ENCODE data around the gene EXOC6. TPM values are rescaled to one million over a fixed set of nuclear protein-coding genes. Genes with fewer than 3 reads are reported as not detected.
"Not testable (repeated sequence)": the region's sequence is repeated elsewhere in the genome, so short reads cannot be mapped to it uniquely, and the experiment has no call there.

Gene EXOC6
- total and polyA plus RNA-seq, 4 experiments from 2014 or later = 4.3 to 11.4 (median 10.9) TPM

DNA sequence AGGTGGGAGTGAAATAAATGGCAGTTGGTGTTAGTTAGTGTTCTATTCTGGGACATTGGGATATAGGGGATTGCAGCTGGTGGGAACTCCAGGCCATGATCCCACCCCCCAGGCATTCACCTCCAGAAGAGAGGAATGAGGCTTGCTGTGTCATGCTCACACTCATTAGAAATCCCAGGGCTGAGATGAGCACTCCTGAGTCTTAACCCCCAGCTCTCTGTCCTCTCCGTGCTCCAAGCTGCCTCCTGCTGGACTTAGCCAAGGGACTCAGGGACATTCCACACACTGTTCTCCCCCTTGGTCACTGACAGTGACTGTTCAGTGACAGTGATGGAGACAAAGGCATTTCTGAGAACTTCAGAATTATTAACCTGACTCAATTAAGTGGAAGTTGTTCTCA is 246.9 kb downstream of the EXOC6 start:
- CTCF ChIA-PET (ENCODE audit: partially characterized antibody) = interaction anchor here (1.3 kb wide), 1 partner anchor 21 kb away, joined by 4 read pairs; no protein-coding TSS in a partner anchor
- Mint-ChIP-seq H3K4me3 (no peak overlapping the region), H3K9me3 (peaks cover 0 to 2% (median 0%) of the 10 kb centered on the region in 8 donors)

DNA sequence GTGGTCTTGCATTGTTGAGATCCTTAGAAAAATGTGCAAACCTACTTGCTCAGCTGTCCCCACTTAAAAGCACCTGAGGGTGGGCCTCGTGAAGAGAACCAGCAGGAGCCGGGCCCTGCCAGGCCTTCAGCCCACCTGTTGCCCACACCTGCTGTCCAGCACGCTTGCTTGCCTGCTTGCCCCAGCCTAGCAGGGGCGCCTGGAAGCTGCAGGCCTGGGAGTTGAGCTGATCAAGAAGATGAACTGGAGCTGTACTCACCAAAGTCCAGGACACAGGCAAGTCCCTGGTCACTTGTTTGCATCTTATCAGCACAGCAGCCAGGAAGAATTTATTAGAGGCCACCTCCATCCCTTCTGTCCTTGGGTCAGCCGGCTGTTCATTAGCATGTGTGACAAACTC is 248.6 kb downstream of the EXOC6 start:
- intact Hi-C loops (cut with micrococcal nuclease) = no loop called here
- Mint-ChIP-seq H3K4me1 (no peaks in the 10 kb centered on the region), H3K27ac (no peak overlapping the region), H3K36me3 (no peaks in the 10 kb centered on the region), H3K4me3 (no peak overlapping the region), H3K27me3 (peaks cover 0 to 2% of the 10 kb centered on the region in 2 donors), H3K9me3 (peaks cover 0 to 2% (median 0%) of the 10 kb centered on the region in 8 donors)
- no peaks in the 10 kb centered on the region for H3K9me3 ChIP-seq (ENCODE audit: control insufficient read depth in 1 of 2, low read length in 2 of 2)
- no peak overlapping the region for H3K4me3 ChIP-seq (ENCODE audit: low read length in 2 of 2)
- no peaks in the 10 kb centered on the region for H3K27me3 ChIP-seq (ENCODE audit: insufficient read depth, low read length)
- no peaks in the 10 kb centered on the region for H3K4me1 ChIP-seq (ENCODE audit: insufficient read depth, low read length)
- ChIA-PET CTCF (ENCODE audit: partially characterized antibody) (interaction anchor here (1.6 kb wide), 1 partner anchor 10 kb away, joined by 4 read pairs; no protein-coding TSS in a partner anchor), POLR2A (ENCODE audit: partially characterized antibody) (interaction anchor here (0.7 kb wide), 1 partner anchor 9 kb away, joined by 3 read pairs; no protein-coding TSS in a partner anchor)
- no peak overlapping the region for H3K27ac ChIP-seq (ENCODE audit: low read depth, low read length)
- DNase-seq = no peak
- no peaks in the 10 kb centered on the region for H3K36me3 ChIP-seq (ENCODE audit: insufficient read depth, low read length)

More for the DNA sequence above, 246.9 kb downstream of the EXOC6 start:
- intact Hi-C loops (cut with micrococcal nuclease) = no loop called here
- Histone ChIP-seq H3K4me1 (ENCODE audit: insufficient read depth, low read length) (no peaks in the 10 kb centered on the region), H3K4me3 (ENCODE audit: low read length in 2 of 2) (no peak overlapping the region), H3K27ac (ENCODE audit: low read depth, low read length) (no peak overlapping the region), H3K9me3 (ENCODE audit: control insufficient read depth in 1 of 2, low read length in 2 of 2) (no peaks in the 10 kb centered on the region), H3K27me3 (ENCODE audit: insufficient read depth, low read length) (no peaks in the 10 kb centered on the region), H3K36me3 (ENCODE audit: insufficient read depth, low read length) (no peaks in the 10 kb centered on the region)
- Mint-ChIP-seq H3K27ac (no peak overlapping the region), H3K36me3 (no peaks in the 10 kb centered on the region), H3K4me1 (no peaks in the 10 kb centered on the region), H3K27me3 (peaks cover 0 to 2% of the 10 kb centered on the region in 2 donors)
- POLR2A ChIA-PET (ENCODE audit: partially characterized antibody) = no interaction called here
- DNase-seq = no peak

DNA sequence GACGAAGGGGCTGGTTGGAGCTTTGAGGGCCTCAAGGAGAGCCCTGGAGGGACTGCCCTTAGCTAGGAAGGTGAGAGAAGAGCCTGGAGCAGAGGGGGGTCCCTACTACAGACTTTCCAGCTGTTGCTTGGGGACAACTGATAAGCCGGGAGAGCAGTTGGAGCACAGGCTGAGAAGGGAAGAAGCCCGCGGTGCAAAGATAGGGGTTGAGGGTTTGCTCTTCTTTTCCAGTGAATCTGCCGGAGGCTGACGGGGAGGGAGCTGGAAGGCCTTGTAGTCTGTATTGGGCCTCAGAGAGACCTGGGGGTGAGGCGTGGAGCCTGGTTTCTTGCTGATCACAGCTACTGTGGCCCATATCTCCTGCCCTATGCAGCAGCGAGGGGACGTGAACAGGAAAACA is 249.1 kb downstream of the EXOC6 start:
- ChIA-PET POLR2A (ENCODE audit: partially characterized antibody) (interaction anchor here (0.7 kb wide), 1 partner anchor 9 kb away, joined by 3 read pairs; no protein-coding TSS in a partner anchor), CTCF (ENCODE audit: partially characterized antibody) (interaction anchor here (1.6 kb wide), 1 partner anchor 11 kb away, joined by 4 read pairs; no protein-coding TSS in a partner anchor)
- H3K27me3 Mint-ChIP-seq = peaks cover 0 to 2% of the 10 kb centered on the region in 2 donors

DNA sequence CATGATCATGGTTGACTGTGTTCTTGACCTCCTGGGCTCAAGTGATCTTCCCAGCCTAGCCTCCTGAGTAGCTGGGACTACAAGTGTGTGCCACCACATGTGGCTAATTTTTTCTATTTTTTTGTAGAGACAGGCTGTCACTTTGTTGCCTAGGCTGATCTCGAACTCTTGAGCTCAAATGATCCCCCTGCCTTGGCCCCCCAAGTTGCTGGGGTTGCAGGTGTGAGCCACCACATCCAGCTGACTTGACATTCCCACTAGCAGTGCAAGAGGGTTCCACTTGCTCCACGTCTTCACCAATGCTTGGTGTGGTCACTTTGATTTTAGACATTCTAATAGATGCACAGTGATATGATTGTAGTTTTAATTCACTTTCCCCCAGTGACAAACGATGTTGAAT is 250.5 kb downstream of the EXOC6 start:
- ChIA-PET CTCF (ENCODE audit: partially characterized antibody) (no interaction called here), POLR2A (ENCODE audit: partially characterized antibody) (no interaction called here)
- Histone ChIP-seq H3K36me3 (ENCODE audit: insufficient read depth, low read length) (no peaks in the 10 kb centered on the region), H3K4me1 (ENCODE audit: insufficient read depth, low read length) (no peaks in the 10 kb centered on the region), H3K4me3 (ENCODE audit: low read length in 2 of 2) (no peak overlapping the region), H3K27me3 (ENCODE audit: insufficient read depth, low read length) (no peaks in the 10 kb centered on the region), H3K27ac (ENCODE audit: low read depth, low read length) (no peak overlapping the region), H3K9me3 (ENCODE audit: control insufficient read depth in 1 of 2, low read length in 2 of 2) (no peaks in the 10 kb centered on the region)
- H3K27me3 Mint-ChIP-seq = no peaks in the 10 kb centered on the region
- no peaks in the 10 kb centered on the region for H3K4me1 Mint-ChIP-seq
- peaks cover 0 to 6% (median 1%) of the 10 kb centered on the region in 8 donors for H3K9me3 Mint-ChIP-seq
- H3K36me3 Mint-ChIP-seq = no peaks in the 10 kb centered on the region
- no peak overlapping the region for H3K4me3 Mint-ChIP-seq
- H3K27ac Mint-ChIP-seq = no peak overlapping the region
- intact Hi-C loops (cut with micrococcal nuclease) = no loop called here
- no peak for DNase-seq

More for the DNA sequence above, 249.1 kb downstream of the EXOC6 start:
- Histone ChIP-seq H3K4me1 (ENCODE audit: insufficient read depth, low read length) (no peaks in the 10 kb centered on the region), H3K9me3 (ENCODE audit: control insufficient read depth in 1 of 2, low read length in 2 of 2) (no peaks in the 10 kb centered on the region), H3K4me3 (ENCODE audit: low read length in 2 of 2) (no peak overlapping the region), H3K36me3 (ENCODE audit: insufficient read depth, low read length) (no peaks in the 10 kb centered on the region), H3K27me3 (ENCODE audit: insufficient read depth, low read length) (no peaks in the 10 kb centered on the region), H3K27ac (ENCODE audit: low read depth, low read length) (no peak overlapping the region)
- intact Hi-C loops (cut with micrococcal nuclease) = no loop called here
- Mint-ChIP-seq H3K4me1 (no peaks in the 10 kb centered on the region), H3K9me3 (peaks cover 0 to 2% (median 0%) of the 10 kb centered on the region in 8 donors), H3K4me3 (peak overlapping the region in 1 of 8 donors; percentile 17), H3K27ac (peak overlapping the region in 1 of 7 donors; percentile 55), H3K36me3 (no peaks in the 10 kb centered on the region)
- DNase-seq = no peak

DNA sequence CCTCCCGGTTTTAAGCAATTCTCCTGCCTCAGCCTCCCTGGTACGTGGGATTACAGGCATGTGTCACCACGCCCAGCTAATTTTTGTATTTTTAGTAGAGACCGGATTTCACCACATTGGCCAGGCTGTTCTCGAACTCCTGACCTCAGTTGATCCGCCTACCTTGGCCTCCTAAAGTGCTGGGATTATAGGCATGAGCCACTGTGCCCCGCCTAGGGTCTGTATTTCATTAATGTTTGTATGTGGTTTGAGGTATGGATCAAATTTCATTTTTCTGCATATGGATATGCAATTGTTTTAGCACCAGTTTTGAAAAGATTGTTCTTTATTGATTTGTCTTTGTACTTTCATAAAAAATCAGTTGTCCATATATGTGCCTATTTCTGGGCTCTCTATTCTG is 251.3 kb downstream of the EXOC6 start:
- ChIA-PET POLR2A (ENCODE audit: partially characterized antibody) (no interaction called here), CTCF (ENCODE audit: partially characterized antibody) (no interaction called here)
- Mint-ChIP-seq H3K27ac (no peak overlapping the region), H3K36me3 (no peaks in the 10 kb centered on the region), H3K27me3 (no peaks in the 10 kb centered on the region), H3K4me3 (no peak overlapping the region), H3K9me3 (peaks cover 0 to 11% (median 2%) of the 10 kb centered on the region in 8 donors), H3K4me1 (no peaks in the 10 kb centered on the region)
- H3K27me3 ChIP-seq (ENCODE audit: insufficient read depth, low read length) = no peaks in the 10 kb centered on the region
- no peak for DNase-seq
- H3K9me3 ChIP-seq (ENCODE audit: control insufficient read depth in 1 of 2, low read length in 2 of 2) = no peaks in the 10 kb centered on the region
- H3K27ac ChIP-seq (ENCODE audit: low read depth, low read length) = no peak overlapping the region
- no peak overlapping the region for H3K4me3 ChIP-seq (ENCODE audit: low read length in 2 of 2)
- no peaks in the 10 kb centered on the region for H3K36me3 ChIP-seq (ENCODE audit: insufficient read depth, low read length)
- H3K4me1 ChIP-seq (ENCODE audit: insufficient read depth, low read length) = no peaks in the 10 kb centered on the region
- intact Hi-C loops (cut with micrococcal nuclease) = no loop called here

DNA sequence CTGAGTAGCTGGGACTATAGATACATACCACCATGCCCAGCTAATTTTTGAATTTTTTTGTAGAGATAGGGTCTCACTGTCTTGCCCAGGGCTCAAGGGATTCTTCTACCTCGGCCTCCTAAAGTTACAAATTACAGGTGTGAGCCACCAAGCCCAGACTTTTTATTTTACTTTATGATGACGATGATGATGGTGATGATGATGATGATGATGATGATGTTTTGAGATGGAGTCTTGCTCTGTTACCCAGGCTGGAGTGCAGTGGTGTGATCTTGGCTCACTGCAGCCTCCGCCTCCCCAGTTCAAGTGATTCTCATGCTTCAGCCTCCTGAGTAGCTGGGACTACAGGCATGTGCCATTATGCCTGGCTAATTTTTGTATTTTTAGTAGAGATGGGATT is 252.8 kb downstream of the EXOC6 start:
- intact Hi-C loops (cut with micrococcal nuclease); H3K4me1 ChIP-seq (ENCODE audit: insufficient read depth, low read length); H3K9me3 ChIP-seq (ENCODE audit: control insufficient read depth in 1 of 2, low read length in 2 of 2); H3K4me3 ChIP-seq (ENCODE audit: low read length in 2 of 2); DNase-seq; H3K36me3 Mint-ChIP-seq; H3K27ac ChIP-seq (ENCODE audit: low read depth, low read length); H3K27me3 Mint-ChIP-seq; POLR2A ChIA-PET (ENCODE audit: partially characterized antibody); H3K27me3 ChIP-seq (ENCODE audit: insufficient read depth, low read length); H3K36me3 ChIP-seq (ENCODE audit: insufficient read depth, low read length); H3K4me3 Mint-ChIP-seq; H3K27ac Mint-ChIP-seq; H3K4me1 Mint-ChIP-seq: not testable (repeated sequence)
- peaks cover 0 to 11% (median 2%) of the 10 kb centered on the region in 8 donors for H3K9me3 Mint-ChIP-seq
- CTCF ChIA-PET (ENCODE audit: partially characterized antibody) = interaction anchor here (1.8 kb wide), 1 partner anchor 15 kb away, joined by 4 read pairs; no protein-coding TSS in a partner anchor

DNA sequence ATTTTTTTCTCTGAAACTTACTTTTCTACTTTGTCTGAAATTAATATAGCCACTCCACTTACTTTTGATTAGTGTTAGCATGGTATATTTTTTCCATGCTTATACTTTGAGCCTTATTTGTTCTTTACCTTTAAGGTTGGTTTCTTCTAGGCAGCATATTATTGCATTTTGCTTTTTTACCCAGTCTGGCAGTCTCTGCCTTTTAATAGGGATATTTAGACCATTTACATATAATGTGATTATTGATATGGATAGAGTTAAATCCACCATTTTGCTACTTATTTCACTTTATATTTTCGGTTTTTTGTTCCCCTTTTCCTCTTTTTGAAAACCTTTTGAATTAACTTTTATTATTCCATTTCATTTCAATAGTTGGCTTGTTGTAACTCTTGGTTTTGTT is 255.6 kb downstream of the EXOC6 start:
- peaks cover 0 to 11% (median 2%) of the 10 kb centered on the region in 8 donors for H3K9me3 Mint-ChIP-seq
- ChIA-PET CTCF (ENCODE audit: partially characterized antibody) (interaction anchor here (3.3 kb wide), 1 partner anchor 12 kb away, joined by 15 read pairs; no protein-coding TSS in a partner anchor), POLR2A (ENCODE audit: partially characterized antibody) (no interaction called here)
- no peak for DNase-seq
- H3K36me3 Mint-ChIP-seq = no peaks in the 10 kb centered on the region
- Histone ChIP-seq H3K27me3 (ENCODE audit: insufficient read depth, low read length) (no peaks in the 10 kb centered on the region), H3K9me3 (ENCODE audit: control insufficient read depth in 1 of 2, low read length in 2 of 2) (no peaks in the 10 kb centered on the region), H3K27ac (ENCODE audit: low read depth, low read length) (no peak overlapping the region), H3K36me3 (ENCODE audit: insufficient read depth, low read length) (no peaks in the 10 kb centered on the region), H3K4me1 (ENCODE audit: insufficient read depth, low read length) (no peaks in the 10 kb centered on the region), H3K4me3 (ENCODE audit: low read length in 2 of 2) (no peak overlapping the region)
- no peak overlapping the region for H3K4me3 Mint-ChIP-seq
- H3K27me3 Mint-ChIP-seq = no peaks in the 10 kb centered on the region
- H3K27ac Mint-ChIP-seq = no peak overlapping the region
- no peaks in the 10 kb centered on the region for H3K4me1 Mint-ChIP-seq
- intact Hi-C loops (cut with micrococcal nuclease) = no loop called here
